Measurements from ENCODE around the gene KLF17. TPM values are rescaled to one million over a fixed set of nuclear protein-coding genes. Genes with fewer than 3 reads are reported as not detected.

The KLF17 gene
- total RNA-seq, 1 donor from 2014 or later = not detected

DNA sequence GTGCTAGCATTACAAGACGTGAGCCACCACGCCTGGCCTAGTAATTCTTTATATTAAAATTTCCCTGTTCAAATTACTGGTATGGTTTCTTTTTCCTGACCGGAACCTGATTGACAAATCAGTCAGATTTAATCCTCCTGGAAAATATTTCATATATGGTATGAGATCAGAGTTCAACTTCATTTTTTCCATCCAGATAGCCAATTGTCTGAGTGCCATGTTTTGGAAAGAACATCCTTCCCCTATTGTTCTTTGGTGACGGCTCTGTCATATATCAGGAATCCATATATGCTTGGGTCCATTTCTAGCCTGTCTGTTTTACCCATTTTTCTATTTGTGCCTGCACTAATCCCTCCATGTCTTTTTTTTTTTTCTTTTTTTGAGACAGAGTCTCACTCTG is 39.1 kb upstream of the KLF17 start:
- H3F3A ChIP-seq (ENCODE audit: low read depth) = no peaks in the 10 kb centered on the region
- H2AFZ ChIP-seq (replicated peaks) = no peak overlapping the region
- H3K4me3 Mint-ChIP-seq = no peak overlapping the region
- no peaks in the 10 kb centered on the region for H3K9me3 Mint-ChIP-seq
- H4K20me1 ChIP-seq (ENCODE audit: low read depth) = no peaks in the 10 kb centered on the region
- no peak overlapping the region for H3K4me3 ChIP-seq
- no peaks in the 10 kb centered on the region for H3K27me3 ChIP-seq
- TF ChIP-seq EZH2 (IDR thresholded peaks at IDR 0.05) (no peak), EZH2phosphoT487 (IDR thresholded peaks at IDR 0.05) (no peak)
- TF ChIP-seq, protein P1, sequence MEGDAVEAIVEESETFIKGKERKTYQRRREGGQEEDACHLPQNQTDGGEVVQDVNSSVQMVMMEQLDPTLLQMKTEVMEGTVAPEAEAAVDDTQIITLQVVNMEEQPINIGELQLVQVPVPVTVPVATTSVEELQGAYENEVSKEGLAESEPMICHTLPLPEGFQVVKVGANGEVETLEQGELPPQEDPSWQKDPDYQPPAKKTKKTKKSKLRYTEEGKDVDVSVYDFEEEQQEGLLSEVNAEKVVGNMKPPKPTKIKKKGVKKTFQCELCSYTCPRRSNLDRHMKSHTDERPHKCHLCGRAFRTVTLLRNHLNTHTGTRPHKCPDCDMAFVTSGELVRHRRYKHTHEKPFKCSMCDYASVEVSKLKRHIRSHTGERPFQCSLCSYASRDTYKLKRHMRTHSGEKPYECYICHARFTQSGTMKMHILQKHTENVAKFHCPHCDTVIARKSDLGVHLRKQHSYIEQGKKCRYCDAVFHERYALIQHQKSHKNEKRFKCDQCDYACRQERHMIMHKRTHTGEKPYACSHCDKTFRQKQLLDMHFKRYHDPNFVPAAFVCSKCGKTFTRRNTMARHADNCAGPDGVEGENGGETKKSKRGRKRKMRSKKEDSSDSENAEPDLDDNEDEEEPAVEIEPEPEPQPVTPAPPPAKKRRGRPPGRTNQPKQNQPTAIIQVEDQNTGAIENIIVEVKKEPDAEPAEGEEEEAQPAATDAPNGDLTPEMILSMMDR (IDR thresholded peaks at IDR 0.05) = no peak
- no peaks in the 10 kb centered on the region for H3K9me3 ChIP-seq (ENCODE audit: low read depth)
- no peak overlapping the region for H3K27ac ChIP-seq
- no peak for DNase-seq (ENCODE audit: low spot score)
- no peaks in the 10 kb centered on the region for H3K4me1 ChIP-seq
- peaks cover 3% of the 10 kb centered on the region for H3K27me3 Mint-ChIP-seq (ENCODE audit: insufficient read depth, low read depth)
- H3K27ac Mint-ChIP-seq = no peak overlapping the region
- H3K36me3 Mint-ChIP-seq = no peaks in the 10 kb centered on the region
- H3K4me1 Mint-ChIP-seq = peaks cover 15% of the 10 kb centered on the region
- no peaks in the 10 kb centered on the region for H3K36me3 ChIP-seq
- H3K9ac ChIP-seq = no peak overlapping the region
- no peak overlapping the region for H3K4me2 ChIP-seq
- no peaks in the 10 kb centered on the region for H3K79me2 ChIP-seq (ENCODE audit: low read depth)

DNA sequence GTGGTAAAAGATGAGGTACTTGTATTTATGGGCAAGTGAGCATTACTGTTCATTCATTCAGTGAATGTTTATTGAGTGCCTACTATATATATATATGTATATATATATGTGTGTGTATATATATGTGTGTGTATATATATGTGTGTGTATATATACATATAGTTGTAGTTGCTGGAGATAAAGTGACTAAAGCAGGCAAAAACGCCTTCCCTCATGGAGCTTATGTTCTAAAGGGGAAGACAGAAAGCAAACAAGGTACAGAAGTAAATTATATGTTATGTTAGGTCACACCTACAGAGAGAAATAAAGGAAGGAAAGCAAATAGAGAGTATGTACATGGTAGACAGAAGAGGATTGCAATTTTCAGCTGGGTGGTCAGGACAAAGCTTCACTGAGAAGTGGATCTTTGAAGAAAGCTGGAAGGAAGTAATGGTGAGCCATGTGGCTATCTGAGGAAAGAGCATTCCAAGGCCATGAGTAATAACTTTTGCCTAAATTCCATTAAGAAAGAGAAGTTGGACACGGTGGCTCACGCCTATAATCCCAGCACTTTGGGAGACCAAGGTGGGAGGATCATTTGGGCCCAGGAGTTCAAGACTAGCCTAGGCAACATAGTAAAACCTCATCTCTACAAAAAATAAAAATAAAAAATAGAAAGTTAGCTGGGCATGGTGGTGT is 33.5 kb upstream of the KLF17 start:
- H3K79me2 ChIP-seq (ENCODE audit: low read depth) = no peaks in the 10 kb centered on the region
- Mint-ChIP-seq H3K27ac (no peak overlapping the region), H3K36me3 (no peaks in the 10 kb centered on the region), H3K4me1 (peaks cover 16% of the 10 kb centered on the region), H3K9me3 (no peaks in the 10 kb centered on the region), H3K27me3 (ENCODE audit: insufficient read depth, low read depth) (peaks cover 2% of the 10 kb centered on the region), H3K4me3 (no peak overlapping the region)
- H3K9ac ChIP-seq = no peak overlapping the region
- TF ChIP-seq, protein P1 (IDR thresholded peaks at IDR 0.05) = no peak
- TF ChIP-seq EZH2 (IDR thresholded peaks at IDR 0.05) (no peak), EZH2phosphoT487 (IDR thresholded peaks at IDR 0.05) (no peak)
- no peak overlapping the region for H2AFZ ChIP-seq (replicated peaks)
- no peak for DNase-seq (ENCODE audit: low spot score)
- H3K4me3 ChIP-seq = no peak overlapping the region
- H3F3A ChIP-seq (ENCODE audit: low read depth) = no peaks in the 10 kb centered on the region
- H3K27ac ChIP-seq = no peak overlapping the region
- H4K20me1 ChIP-seq (ENCODE audit: low read depth) = no peaks in the 10 kb centered on the region
- H3K4me1 ChIP-seq = no peaks in the 10 kb centered on the region
- H3K4me2 ChIP-seq = no peak overlapping the region
- no peaks in the 10 kb centered on the region for H3K27me3 ChIP-seq
- no peaks in the 10 kb centered on the region for H3K36me3 ChIP-seq
- no peaks in the 10 kb centered on the region for H3K9me3 ChIP-seq (ENCODE audit: low read depth)

DNA sequence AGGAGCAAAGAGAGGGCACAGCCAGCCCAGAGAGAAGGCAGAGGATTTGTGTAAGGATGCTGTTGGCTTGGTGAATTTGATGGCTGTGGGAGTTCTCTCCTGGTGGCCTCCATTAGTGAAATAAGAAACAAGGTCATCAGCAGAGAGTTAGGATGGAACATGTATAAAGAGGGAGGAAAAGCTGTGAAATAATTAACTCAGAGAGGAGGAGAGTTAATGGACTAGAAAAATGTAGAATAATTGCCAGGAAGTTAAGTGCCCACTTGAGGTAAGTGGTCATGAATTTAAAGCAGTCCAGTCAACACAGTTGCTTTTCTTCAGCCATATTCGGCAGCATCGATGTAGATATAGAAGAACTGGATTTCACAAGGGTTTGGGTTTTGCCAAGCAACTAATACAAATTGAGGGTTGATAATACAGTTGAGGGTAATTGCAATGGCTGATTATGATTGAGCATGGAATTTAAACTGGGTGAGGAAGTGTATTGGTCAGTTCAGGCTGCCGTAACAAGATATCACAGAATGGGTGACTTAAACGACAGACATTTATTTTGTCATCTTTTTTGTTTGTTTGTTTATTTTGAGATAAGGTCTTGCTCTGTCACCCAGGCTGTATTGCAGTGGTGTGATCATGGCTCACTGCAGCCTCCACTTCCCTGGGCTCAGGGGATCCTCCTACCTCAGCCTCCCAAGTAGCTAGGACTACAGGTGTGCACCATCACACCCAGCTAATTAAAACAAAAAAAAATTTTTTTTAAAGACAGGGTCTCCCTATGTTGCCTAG is 31.7 kb upstream of the KLF17 start:
- no peaks in the 10 kb centered on the region for H3K27me3 ChIP-seq
- TF ChIP-seq, protein P1 (IDR thresholded peaks at IDR 0.05) = no peak
- TF ChIP-seq EZH2 (IDR thresholded peaks at IDR 0.05) (no peak), EZH2phosphoT487 (IDR thresholded peaks at IDR 0.05) (no peak)
- H3K9me3 Mint-ChIP-seq = no peaks in the 10 kb centered on the region
- H3K4me1 ChIP-seq = no peaks in the 10 kb centered on the region
- H3K27ac Mint-ChIP-seq = no peak overlapping the region
- no peak overlapping the region for H2AFZ ChIP-seq (replicated peaks)
- no peaks in the 10 kb centered on the region for H4K20me1 ChIP-seq (ENCODE audit: low read depth)
- H3K4me2 ChIP-seq = no peak overlapping the region
- H3K9ac ChIP-seq = no peak overlapping the region
- DNase-seq (ENCODE audit: low spot score) = no peak
- no peaks in the 10 kb centered on the region for H3K36me3 ChIP-seq
- H3K27me3 Mint-ChIP-seq (ENCODE audit: insufficient read depth, low read depth) = peaks cover 2% of the 10 kb centered on the region
- H3K79me2 ChIP-seq (ENCODE audit: low read depth) = no peaks in the 10 kb centered on the region
- no peaks in the 10 kb centered on the region for H3F3A ChIP-seq (ENCODE audit: low read depth)
- no peak overlapping the region for H3K4me3 Mint-ChIP-seq
- H3K36me3 Mint-ChIP-seq = no peaks in the 10 kb centered on the region
- H3K9me3 ChIP-seq (ENCODE audit: low read depth) = no peaks in the 10 kb centered on the region
- peaks cover 22% of the 10 kb centered on the region for H3K4me1 Mint-ChIP-seq
- H3K4me3 ChIP-seq = no peak overlapping the region
- no peak overlapping the region for H3K27ac ChIP-seq
